A549 (cell line): ENCODE data around the gene MAB21L3. TPM values are rescaled to one million over a fixed set of nuclear protein-coding genes. Genes with fewer than 3 reads are reported as not detected.

ENCODE experiments used
- ATAC-seq, 2 experiments: fragments of 200-7000 bp in 1 of 2; fragments of >200 bp in 1 of 2; cut with Nextera tagmentation in 1 of 2; cut with Tn5 transposase in 1 of 2; 3 replicates each; pipeline versions ENCODE4 v1.8.0 to v1.9.1; 2018 to 2020; ENCODE audit warnings: mild to moderate bottlenecking in 1 of 2, moderate library complexity in 1 of 2
- CTCF ChIA-PET: fragments of 300-600 bp; sonication (Branson Sonifier 250); formaldehyde crosslinking; extraction: SDS; loops from one replicate; lab custom pipeline; 2021; ENCODE audit warnings: antibody characterized with exemption, inconsistent platforms; lab: Yijun Ruan, JAX
- POLR2A ChIA-PET: fragments of 350-600 bp; formaldehyde crosslinking; extraction: SDS; loops from one replicate; lab custom pipeline; 2021; ENCODE audit warnings: antibody characterized with exemption, inconsistent platforms; lab: Yijun Ruan, JAX
- DNase-seq, 2 experiments: peaks; one replicate each; pipeline versions ENCODE4 v3.0.0 to v3.0.0-alpha.2; 2011 to 2016; ENCODE audit warnings: low read depth in 1 of 2, low spot score in 1 of 2
- FAIRE-seq: peaks from 2 replicates; lab custom pipeline; 2011; peaks lifted over from hg19 to GRCh38; lab: Jason Lieb, UNC
- H3K27ac ChIP-seq, 2 experiments: fragments of >200 bp; sonication (Bioruptor Twin); formaldehyde crosslinking; 3 replicates each; pipeline ENCODE4 v1.5.1; 2016 to 2017
- H3K4me1 ChIP-seq: fragments of >200 bp; sonication (Bioruptor Twin); formaldehyde crosslinking; 3 replicates; pipeline ENCODE4 v1.6.1; 2016
- H3K4me2 ChIP-seq: fragments of >200 bp; sonication (Bioruptor Twin); formaldehyde crosslinking; 3 replicates; pipeline ENCODE4 v1.6.1; 2016
- H3K4me3 ChIP-seq: fragments of >200 bp; sonication (Bioruptor Twin); formaldehyde crosslinking; 3 replicates; pipeline ENCODE4 v1.5.1; 2016
- H3K9me3 ChIP-seq: fragments of >200 bp; sonication (Bioruptor Twin); formaldehyde crosslinking; 3 replicates; pipeline ENCODE4 v1.6.1; 2016
- CEBPB ChIP-seq, 2 experiments: fragments of >200 bp in 1 of 2; sonication (Bioruptor Twin) in 1 of 2; formaldehyde crosslinking in 1 of 2; IDR thresholded peaks; 2 replicates each; pipeline ENCODE4 v1.6.1; 2012 to 2016
- CTCF ChIP-seq: fragments of >200 bp; sonication (Bioruptor Twin); formaldehyde crosslinking; IDR thresholded peaks from 3 replicates; pipeline ENCODE4 v1.5.1; 2016
- E2F6 ChIP-seq: IDR thresholded peaks from 2 replicates; pipeline ENCODE4 v1.6.1; 2012; ENCODE audit warnings: low read depth, borderline replicate concordance
- EP300 ChIP-seq, 2 experiments: fragments of >200 bp; sonication (Bioruptor Twin); formaldehyde crosslinking; IDR thresholded peaks; 2 replicates in 1 of 2; 3 replicates in 1 of 2; pipeline ENCODE4 v1.6.1; 2016 to 2017
- FOXS1 ChIP-seq: fragments of 250-450 bp; sonication (Bioruptor Pico); IDR thresholded peaks from 2 replicates; pipeline ENCODE4 v1.5.0; 2020; ENCODE audit warnings: mild to moderate bottlenecking, moderate library complexity
- HES2 ChIP-seq: fragments of >200 bp; sonication (Bioruptor Twin); formaldehyde crosslinking; IDR thresholded peaks from 2 replicates; pipeline ENCODE4 v1.6.1; 2016
- KDM1A ChIP-seq: fragments of 200-600 bp; sonication (generic); IDR thresholded peaks from 2 replicates; pipeline ENCODE4 v1.6.1; 2016; ENCODE audit warnings: low read depth, mild to moderate bottlenecking
- MAFK ChIP-seq: fragments of 450-650 bp; IDR thresholded peaks from 2 replicates; pipeline ENCODE4 v1.6.1; 2014; ENCODE audit not compliant: partially characterized antibody
- MAX ChIP-seq: IDR thresholded peaks from 2 replicates; pipeline ENCODE4 v1.6.1; 2012
- MYC ChIP-seq: IDR thresholded peaks from 2 replicates; pipeline ENCODE4 v1.6.1; 2012; ENCODE audit warnings: mild to moderate bottlenecking, inconsistent platforms, low read length, improper control_type of control experiment, borderline replicate concordance
- NR3C1 ChIP-seq: fragments of >200 bp; sonication (Bioruptor Twin); formaldehyde crosslinking; IDR thresholded peaks from 3 replicates; pipeline ENCODE4 v1.6.1; 2017
- PHF8 ChIP-seq: fragments of 200-600 bp; sonication (generic); IDR thresholded peaks from 2 replicates; pipeline ENCODE4 v1.6.1; 2016; ENCODE audit warnings: low read depth, mild to moderate bottlenecking, antibody characterized with exemption, moderate library complexity, borderline replicate concordance
- RAD21 ChIP-seq, 2 experiments: fragments of >200 bp in 1 of 2; sonication (Bioruptor Twin) in 1 of 2; formaldehyde crosslinking in 1 of 2; IDR thresholded peaks in 1 of 2; conservative IDR thresholded peaks in 1 of 2; 2 replicates in 1 of 2; 3 replicates in 1 of 2; pipeline ENCODE4 v1.6.1; 2012 to 2018; ENCODE audit warnings: inconsistent platforms in 1 of 2
- RFX5 ChIP-seq: fragments of 450-650 bp; IDR thresholded peaks from 2 replicates; pipeline ENCODE4 v1.7.1; 2014; ENCODE audit warnings: antibody characterized with exemption, mild to moderate bottlenecking, moderate library complexity
- RNF2 ChIP-seq: fragments of 200-600 bp; sonication (generic); IDR thresholded peaks from 2 replicates; pipeline ENCODE4 v1.6.1; 2016; ENCODE audit warnings: low read depth, mild to moderate bottlenecking, antibody characterized with exemption, moderate library complexity, borderline replicate concordance
- SMC3 ChIP-seq: fragments of >200 bp; sonication (Bioruptor Twin); formaldehyde crosslinking; IDR thresholded peaks from 3 replicates; pipeline ENCODE4 v1.6.1; 2018; ENCODE audit warnings: inconsistent platforms
- SREBF2 ChIP-seq: fragments of 450-650 bp; IDR thresholded peaks from 2 replicates; pipeline ENCODE4 v1.6.1; 2014; ENCODE audit warnings: mild to moderate bottlenecking, moderate library complexity
- WGBS: methylation state at CpG from one replicate; pipeline ENCODE4 v1.1.6; 2017; ENCODE audit errors: missing lambda C conversion rate; 5-methylcytosine and 5-hydroxymethylcytosine counted together
- polyA plus RNA-seq, 4 experiments: library from polyadenylated mRNA; depleted of rRNA in 3 of 4; stranded (reverse); fragments of >200 nt; fragmentation: RNase III in 1 of 4; extraction: RNeasy Plus Mini Kit Qiagen cat#74134 plus additional on column Dnase treatment in 1 of 4; gene quantifications; 2 replicates in 3 of 4; 3 replicates in 1 of 4; pipeline ENCODE4 v1.2.3, GENCODE V29; 2011 to 2017
- TF ChIP-seq, protein P1 (sequence below): fragments of 450-650 bp; IDR thresholded peaks from 2 replicates; pipeline ENCODE4 v1.6.1; 2014; ENCODE audit warnings: antibody characterized with exemption

Gene MAB21L3
- polyA plus RNA-seq, 2 of the 4 experiments (the other 2 are of a cell fraction), result 0.03 to 0.09 TPM

DNA sequence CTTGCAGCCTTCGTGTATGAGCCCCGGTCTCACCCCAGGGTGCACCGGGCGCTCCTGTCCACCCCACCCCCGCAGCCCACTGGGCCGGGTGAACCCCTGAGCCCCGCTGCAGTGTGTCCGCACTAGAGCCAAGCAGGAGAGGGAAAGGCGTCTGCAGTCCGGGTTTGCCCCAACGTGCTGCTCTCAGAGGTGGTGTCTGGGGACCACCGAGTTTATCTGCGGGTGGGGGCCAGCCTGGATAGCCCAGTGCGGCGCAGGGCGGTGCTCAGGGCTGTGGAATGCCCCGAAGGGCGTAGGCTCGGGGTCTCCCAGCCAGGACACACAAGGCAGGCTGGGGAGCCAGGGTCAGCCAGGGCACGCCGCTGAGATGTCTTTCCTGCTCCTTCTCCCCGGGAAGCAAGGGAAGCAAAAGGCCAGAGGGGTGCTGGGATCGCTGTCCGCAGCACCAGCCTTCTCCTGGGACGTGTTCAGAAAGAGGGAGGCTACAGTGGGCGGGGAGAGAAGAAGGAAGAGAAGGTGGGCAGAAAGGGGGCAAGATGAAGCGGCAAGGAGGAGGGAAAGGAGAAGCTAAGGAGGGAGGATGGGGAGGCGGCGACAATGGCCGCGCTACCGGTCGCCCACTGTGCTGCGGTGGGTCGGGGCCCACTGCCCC, 56.6 kb downstream of the MAB21L3 start:
- WGBS, result 38% methylated on average over 14 of the region's 35 CpGs
- peak overlapping the region; percentile 96 for H3K4me2 ChIP-seq
- CTCF ChIA-PET, result interaction anchor here (0.7 to 2.4 kb wide), 12 partner anchors 10 to 317 kb away, joined by 3 to 13 read pairs (median 4); no protein-coding TSS in a partner anchor
- H3K4me1 ChIP-seq, result no peaks in the 10 kb centered on the region
- no peak for DNase-seq
- H3K4me3 ChIP-seq, result peak overlapping the region; percentile 74
- ATAC-seq, result peak; percentile 37 to 67; a peak in 5 of 6 replicates
- no peak for FAIRE-seq
- no peaks in the 10 kb centered on the region for H3K9me3 ChIP-seq
- H3K27ac ChIP-seq, result peak overlapping the region; percentile 87 to 93
- POLR2A ChIA-PET, result no interaction called here
- TF ChIP-seq RFX5, result no peak
- no peak for TF ChIP-seq CTCF
- TF ChIP-seq, protein P1, sequence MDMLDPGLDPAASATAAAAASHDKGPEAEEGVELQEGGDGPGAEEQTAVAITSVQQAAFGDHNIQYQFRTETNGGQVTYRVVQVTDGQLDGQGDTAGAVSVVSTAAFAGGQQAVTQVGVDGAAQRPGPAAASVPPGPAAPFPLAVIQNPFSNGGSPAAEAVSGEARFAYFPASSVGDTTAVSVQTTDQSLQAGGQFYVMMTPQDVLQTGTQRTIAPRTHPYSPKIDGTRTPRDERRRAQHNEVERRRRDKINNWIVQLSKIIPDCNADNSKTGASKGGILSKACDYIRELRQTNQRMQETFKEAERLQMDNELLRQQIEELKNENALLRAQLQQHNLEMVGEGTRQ, result no peak
- TF ChIP-seq KDM1A, result no peak
- no peak for TF ChIP-seq E2F6
- no peak for TF ChIP-seq SREBF2
- no peak for TF ChIP-seq EP300 (IDR thresholded peaks at IDR 0.05)
- no peak for TF ChIP-seq MAFK
- no peak for TF ChIP-seq RNF2
- TF ChIP-seq CEBPB (IDR thresholded peaks at IDR 0.05), result no peak

DNA sequence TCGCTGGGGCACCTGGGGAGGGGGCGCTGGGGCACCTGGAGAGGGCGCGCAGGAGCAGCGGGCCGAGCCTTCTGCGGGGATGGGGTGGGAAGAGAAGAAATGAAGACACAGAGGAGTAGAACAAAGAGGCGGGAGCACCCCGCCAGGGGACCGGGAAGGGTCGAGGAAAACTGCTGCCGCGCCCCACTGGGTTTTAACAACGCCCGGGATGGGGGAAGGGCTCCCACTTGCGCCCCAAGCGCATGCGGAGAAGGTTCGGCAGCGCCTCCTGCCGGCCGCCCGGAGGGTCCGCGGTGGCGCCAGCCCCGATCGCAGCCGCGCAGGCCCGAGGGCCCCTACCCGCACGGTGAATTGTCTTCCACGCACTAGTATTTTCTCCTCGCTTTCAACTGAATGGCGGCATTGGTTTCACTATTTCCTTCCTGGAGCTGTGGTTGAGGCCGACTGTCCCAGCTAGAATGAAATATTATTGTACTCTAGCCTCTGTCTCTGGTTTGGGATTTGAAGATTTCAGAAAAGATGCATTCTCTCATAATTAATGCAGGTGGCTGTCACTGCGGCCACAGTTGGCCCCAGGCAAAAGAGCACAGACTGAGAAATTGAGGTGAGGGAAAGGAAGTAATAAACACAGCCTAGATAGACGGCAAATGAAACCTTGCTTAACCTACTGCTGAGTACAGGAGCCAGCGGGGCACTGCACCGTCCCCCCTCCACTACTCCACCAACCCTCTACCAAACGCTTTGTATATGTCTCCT, 57.3 kb downstream of the MAB21L3 start:
- H3K4me2 ChIP-seq, result peak overlapping the region; percentile 96

More for the DNA sequence above, 57.3 kb downstream of the MAB21L3 start:
- Histone ChIP-seq H3K4me1 (no peaks in the 10 kb centered on the region), H3K27ac (peak overlapping the region; percentile 87 to 93), H3K9me3 (no peaks in the 10 kb centered on the region), H3K4me3 (peak overlapping the region; percentile 74)
- no peak for FAIRE-seq
- DNase-seq, result peak; percentile 48 to 51
- ChIA-PET CTCF (interaction anchor here (0.6 to 2.2 kb wide), 23 partner anchors 9 to 317 kb away, joined by 3 to 15 read pairs (median 4); no protein-coding TSS in a partner anchor), POLR2A (no interaction called here)
- TF ChIP-seq CEBPB (IDR thresholded peaks at IDR 0.05), result no peak
- peak; percentile 11 to 61; a peak in 2 of 5 replicates for TF ChIP-seq RAD21 (conservative IDR thresholded peaks at IDR 0.05 in 1 of 2, IDR thresholded peaks at IDR 0.05 in 1 of 2)
- no peak for TF ChIP-seq NR3C1
- TF ChIP-seq MYC, result 0 out of 2 replicates have a peak, but pooled peaks have one; percentile 32
- TF ChIP-seq SMC3, result peak; percentile 64
- TF ChIP-seq MAX, result no peak; the same call in 1 of the 2 replicates
- TF ChIP-seq FOXS1, result no peak
- peak; percentile 86 for TF ChIP-seq CTCF
- no peak for TF ChIP-seq HES2
- TF ChIP-seq PHF8, result peak; percentile 27; the same call in 1 of the 2 replicates
- WGBS, result 14% methylated on average over 21 of the region's 42 CpGs
- peak; percentile 94 to 98 for ATAC-seq
